Germinal center (tissue), 1 donor: ENCODE data around the gene EPB41.
"Not testable (repeated sequence)": the region's sequence is repeated elsewhere in the genome, so short reads cannot be mapped to it uniquely, and the experiment has no call there.

Experiments
- DNase-seq: peaks from one replicate; pipeline ENCODE4 v3.0.0; 2012; ENCODE audit warnings: mixed read lengths, low spot score

EPB41 gene

GRCh38 chr1:28914228-28915030, at the start of gene EPB41:
EPB41 (plus strand) TSS chr1:28914569; CDS start chr1:28987438, 72,869 bp downstream.
- peak; percentile 99 for DNase-seq

DNA sequence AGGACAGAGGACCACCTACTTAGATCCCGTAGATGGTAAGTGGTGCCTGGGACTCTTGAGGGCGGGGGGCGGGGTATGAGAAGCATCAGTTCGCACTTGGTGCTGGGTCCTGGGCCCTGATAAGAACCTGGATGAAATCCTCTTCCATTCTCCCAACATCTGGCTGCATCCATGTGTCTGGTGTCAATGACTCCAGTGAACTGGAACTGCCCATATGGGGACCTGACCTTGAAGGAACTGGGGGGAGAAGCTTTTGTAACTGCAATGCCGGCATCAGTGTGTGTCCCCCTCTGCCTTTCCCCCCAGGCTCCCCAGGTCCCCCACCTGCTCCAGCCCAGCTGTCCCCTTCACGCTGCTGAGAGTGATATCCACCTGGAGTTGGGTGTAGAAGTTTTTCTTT, 49.7 kb upstream of the EPB41 start:
- no peak for DNase-seq

GRCh38 chr1:28865997-28866650, 48.2 kb upstream of the EPB41 start:
- DNase-seq, result no peak

GRCh38 chr1:28867850-28868249, 46.5 kb upstream of the EPB41 start:
- DNase-seq, result no peak

DNA sequence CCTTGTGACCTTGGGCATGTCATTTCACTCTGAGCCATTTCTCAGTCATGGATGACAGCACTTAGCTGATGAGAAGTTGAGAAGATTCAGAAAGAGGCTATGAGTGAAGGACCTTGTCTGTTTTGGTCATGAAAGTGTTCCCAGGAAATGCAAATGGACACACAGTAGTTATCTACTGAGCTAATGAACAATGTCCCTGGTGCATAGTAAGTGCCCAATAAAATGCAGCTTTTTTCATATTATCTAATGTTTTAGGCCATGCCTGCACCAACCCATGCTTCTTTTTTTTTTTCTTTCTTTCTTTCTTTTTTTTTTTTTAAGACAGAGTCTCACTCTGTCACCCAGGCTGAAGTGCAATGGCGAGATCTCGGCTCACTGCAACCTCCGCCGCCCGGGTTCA, 44.4 kb upstream of the EPB41 start:
- no peak for DNase-seq

- no peak for DNase-seq
Observed at GRCh38 chr1:28871631-28872401, 42.6 kb upstream of the EPB41 start.

DNA sequence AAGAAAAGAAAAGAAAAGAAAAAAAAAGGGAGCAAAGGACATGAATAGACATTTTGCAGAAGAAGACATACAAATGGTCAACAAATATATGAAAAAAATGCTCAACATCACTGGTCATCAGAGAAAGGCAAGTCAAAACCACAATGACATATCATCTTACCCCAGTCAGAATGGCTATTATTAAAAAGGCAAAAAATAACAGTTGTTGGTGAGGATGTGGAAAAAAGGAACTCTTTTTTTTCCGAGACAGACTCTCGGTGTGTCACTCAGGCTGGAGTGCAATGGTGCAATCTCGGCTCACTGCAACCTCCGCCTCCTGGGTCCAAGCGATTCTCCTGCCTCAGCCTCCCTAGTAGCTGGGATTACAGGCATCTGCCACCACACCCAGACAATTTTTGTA, 39.2 kb upstream of the EPB41 start:
- DNase-seq, result not testable (repeated sequence)

DNA sequence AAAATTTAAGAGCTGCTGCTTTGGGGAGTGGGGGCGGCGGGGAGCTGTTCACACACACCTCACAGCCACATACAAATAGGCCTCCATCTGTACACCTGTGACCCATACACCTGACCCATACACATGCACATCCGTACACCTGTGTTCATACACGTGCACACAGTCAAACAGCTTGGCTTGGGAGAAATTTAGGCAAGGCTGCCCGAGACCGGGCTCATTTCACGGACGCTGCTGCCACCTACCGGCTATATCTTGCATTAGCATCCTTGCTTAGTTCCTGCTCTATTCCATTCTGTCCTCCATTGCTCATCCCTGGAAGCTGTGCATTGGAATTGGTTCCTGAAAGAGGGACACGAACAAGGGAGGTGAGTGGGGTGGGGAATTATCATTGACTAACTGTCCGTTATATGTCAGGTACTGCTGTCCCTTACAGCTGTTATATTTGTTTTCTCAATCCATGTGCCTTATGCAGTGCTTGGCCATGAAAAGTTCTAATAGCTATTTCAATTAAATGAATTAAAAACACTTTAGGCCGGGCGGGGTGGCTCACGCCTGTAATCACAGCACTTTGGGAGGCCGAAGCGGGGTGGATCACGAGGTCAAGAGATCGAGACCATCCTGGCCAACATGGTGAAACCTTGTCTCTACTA, 37.1 kb upstream of the EPB41 start:
- peak; percentile 77 for DNase-seq

GRCh38 chr1:28878796-28879195, 35.6 kb upstream of the EPB41 start:
- no peak for DNase-seq

DNA sequence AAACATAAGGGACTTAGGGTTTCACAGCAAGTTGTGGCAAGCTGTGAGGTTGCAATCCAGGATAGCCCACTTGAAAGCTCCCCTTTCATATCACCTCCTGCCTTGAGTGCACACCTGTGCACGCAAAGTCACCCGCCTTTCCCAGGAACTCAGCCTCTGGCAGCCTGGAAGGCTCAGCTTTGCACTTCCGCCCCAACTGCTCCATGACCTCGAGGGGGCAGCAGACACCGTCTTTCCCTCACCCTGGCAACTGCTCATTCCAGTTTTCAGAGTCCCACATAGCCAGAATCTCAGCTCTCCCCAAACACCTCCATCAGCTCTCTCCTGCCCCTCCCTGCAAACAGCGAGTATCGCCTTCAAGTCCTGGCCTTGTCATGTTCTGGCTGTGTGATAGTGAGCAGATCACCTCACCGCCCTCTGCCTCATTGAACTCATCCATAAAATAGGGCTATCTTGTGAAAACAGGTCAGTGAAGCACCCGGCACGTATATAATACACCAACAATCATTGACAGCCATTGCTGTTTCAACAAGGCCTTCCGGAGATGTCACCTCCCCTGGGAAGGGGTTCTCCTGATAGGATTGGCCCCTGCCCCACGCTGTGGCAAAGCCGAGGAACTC, 32.2 kb upstream of the EPB41 start:
- DNase-seq, result peak; percentile 73

DNA sequence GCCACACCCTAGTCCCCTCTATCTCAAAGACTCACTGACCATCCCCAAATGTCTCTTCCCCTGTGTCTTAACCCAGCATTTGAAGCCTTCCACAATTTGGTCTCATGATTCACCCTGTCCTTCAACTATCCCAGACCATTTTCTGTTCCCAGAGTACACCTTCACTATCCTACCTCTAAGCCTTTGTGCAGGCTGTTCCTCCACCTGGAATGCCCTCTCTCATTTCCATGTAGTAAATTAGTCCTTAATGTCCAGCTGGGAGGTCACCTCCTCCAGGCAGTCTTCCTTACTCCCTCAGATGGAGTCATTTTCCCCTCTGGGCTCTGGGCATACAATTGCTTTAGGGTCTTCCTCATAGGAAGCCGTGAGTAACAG, 31.1 kb upstream of the EPB41 start:
- no peak for DNase-seq

GRCh38 chr1:28885472-28885877, 28.9 kb upstream of the EPB41 start:
- no peak for DNase-seq

DNA sequence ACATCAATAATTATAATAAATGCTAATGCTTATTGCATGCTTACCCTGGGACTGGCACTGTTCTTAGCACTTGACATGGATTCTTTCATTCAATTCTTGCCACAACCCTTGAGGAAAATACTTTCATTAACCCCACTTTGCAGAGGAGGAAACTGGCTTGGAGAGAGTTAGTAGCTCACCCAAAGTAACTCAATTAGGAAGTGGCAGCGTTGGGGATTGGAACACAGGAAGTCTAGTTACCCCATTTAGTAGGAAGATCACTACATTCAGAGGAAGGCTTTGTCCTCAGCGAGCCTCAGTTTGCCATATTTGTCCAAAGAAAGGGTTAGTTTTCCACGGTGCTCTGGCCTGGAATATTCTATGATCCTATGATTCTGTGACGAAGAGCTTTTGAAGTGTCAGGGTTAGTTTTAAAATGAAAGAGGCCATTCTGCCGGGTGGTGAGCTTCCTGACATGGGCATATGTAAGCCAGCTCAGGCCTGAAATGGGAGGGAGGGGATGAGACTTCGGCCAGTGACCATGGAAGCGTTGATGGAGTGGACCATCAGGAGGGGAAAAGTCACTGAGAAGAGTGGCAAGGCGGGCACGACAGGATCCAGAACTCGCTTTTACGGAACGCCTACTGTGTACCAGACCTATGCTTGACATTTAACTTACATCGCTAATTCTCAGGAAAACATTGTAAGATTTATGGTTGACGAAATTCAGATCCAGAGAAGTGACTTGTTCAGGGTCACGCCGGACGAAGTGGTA, 28.2 kb upstream of the EPB41 start:
- no peak for DNase-seq

GRCh38 chr1:28886731-28887418, 27.5 kb upstream of the EPB41 start:
- peak; percentile 99 for DNase-seq

GRCh38 chr1:28887419-28887834, 26.9 kb upstream of the EPB41 start:
- peak; percentile 70 for DNase-seq

- DNase-seq, result no peak
Observed at GRCh38 chr1:28887835-28888682, 26.3 kb upstream of the EPB41 start.

DNA sequence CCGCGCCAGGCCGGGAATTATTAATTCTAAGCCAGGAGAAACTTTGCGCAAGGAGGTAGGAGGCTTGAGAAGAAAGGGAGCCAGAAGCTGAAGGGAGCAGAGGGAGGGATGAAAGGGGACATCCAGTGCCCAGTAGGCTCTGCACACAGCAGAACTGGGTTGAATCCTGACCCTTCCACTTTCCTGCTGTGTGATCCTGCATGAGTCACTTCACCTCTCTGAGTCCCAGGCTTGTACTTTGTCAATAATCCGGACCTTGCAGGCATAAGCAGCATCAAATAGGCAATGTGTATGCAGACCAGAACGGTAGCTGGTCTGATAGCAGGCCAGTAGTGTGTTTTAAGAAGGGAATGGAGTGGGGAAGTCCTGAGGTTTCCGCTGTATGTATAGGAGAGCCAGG, 25.5 kb upstream of the EPB41 start:
- DNase-seq, result no peak

- no peak for DNase-seq
Observed at GRCh38 chr1:28889357-28889756, 25.0 kb upstream of the EPB41 start.

- no peak for DNase-seq
Observed at GRCh38 chr1:28890435-28890834, 23.9 kb upstream of the EPB41 start.

GRCh38 chr1:28890836-28891235, 23.5 kb upstream of the EPB41 start:
- no peak for DNase-seq
